ENCODE measurements around the gene NR3C2. TPM values are rescaled to one million over a fixed set of nuclear protein-coding genes. Genes with fewer than 3 reads are reported as not detected.

Gene NR3C2
- total RNA-seq, 1 experiment from 2014 or later, result 0.26 TPM

GRCh38 chr4:148116969-148117368, 325.2 kb downstream of the NR3C2 start:
- Histone ChIP-seq H3K36me3 (ENCODE audit: control insufficient read depth, insufficient read depth, low read length) (no peaks in the 10 kb centered on the region), H3K27ac (ENCODE audit: low read length) (no peak overlapping the region), H3K4me3 (ENCODE audit: low read depth in 2 of 2, low read length in 2 of 2) (no peak overlapping the region), H3K4me1 (ENCODE audit: control insufficient read depth, insufficient read depth, low read length) (no peaks in the 10 kb centered on the region), H3K27me3 (ENCODE audit: control insufficient read depth, insufficient read depth, low read length) (no peaks in the 10 kb centered on the region), H3K9me3 (ENCODE audit: control insufficient read depth, insufficient read depth, low read depth, low read length) (no peaks in the 10 kb centered on the region)
- no peak for TF ChIP-seq REST (IDR thresholded peaks at IDR 0.05; ENCODE audit: insufficient read depth in 1 of 2, low read depth in 2 of 2, low read length in 1 of 2)
- TF ChIP-seq TCF7L2 (IDR thresholded peaks at IDR 0.05; ENCODE audit: low read depth, low read length), result no peak
- no peak for TF ChIP-seq SIN3A (IDR thresholded peaks at IDR 0.05; ENCODE audit: borderline replicate concordance, insufficient read depth, low read depth, low read length)
- TF ChIP-seq POLR2AphosphoS5 (IDR thresholded peaks at IDR 0.05; ENCODE audit: low read depth, low read length), result no peak
- no peak for TF ChIP-seq CTCF (IDR thresholded peaks at IDR 0.05)
- in situ Hi-C loops (cut with HindIII; ENCODE audit: low pct_unique_long_range_greater_than_20kb, low sequenced_read_pairs), result no loop called here
- CTCF ChIA-PET, result no interaction called here
- BruUV-seq (replicated peaks), result no TSS peak
- DNase-seq (ENCODE audit: low read depth, low spot score) (no peak), ATAC-seq (no peak)
- intact Hi-C loops (cut with micrococcal nuclease; ENCODE audit: unreplicated experiment), result no loop called here
- POLR2A ChIA-PET, result no interaction called here

- POLR2A ChIA-PET, result no interaction called here
- DNase-seq (ENCODE audit: low read depth, low spot score) (no peak), ATAC-seq (no peak)
- Histone ChIP-seq H3K36me3 (ENCODE audit: control insufficient read depth, insufficient read depth, low read length) (no peaks in the 10 kb centered on the region), H3K4me3 (ENCODE audit: low read depth in 2 of 2, low read length in 2 of 2) (no peak overlapping the region), H3K9me3 (ENCODE audit: control insufficient read depth, insufficient read depth, low read depth, low read length) (no peaks in the 10 kb centered on the region), H3K27me3 (ENCODE audit: control insufficient read depth, insufficient read depth, low read length) (no peaks in the 10 kb centered on the region), H3K4me1 (ENCODE audit: control insufficient read depth, insufficient read depth, low read length) (no peaks in the 10 kb centered on the region), H3K27ac (ENCODE audit: low read length) (no peak overlapping the region)
- intact Hi-C loops (cut with micrococcal nuclease; ENCODE audit: unreplicated experiment) (no loop called here), in situ Hi-C loops (cut with HindIII; ENCODE audit: low pct_unique_long_range_greater_than_20kb, low sequenced_read_pairs) (no loop called here)
- no TSS peak for BruUV-seq (replicated peaks)
- CTCF ChIA-PET, result no interaction called here
- TF ChIP-seq CTCF (IDR thresholded peaks at IDR 0.05) (no peak), TCF7L2 (IDR thresholded peaks at IDR 0.05; ENCODE audit: low read depth, low read length) (no peak), REST (IDR thresholded peaks at IDR 0.05; ENCODE audit: insufficient read depth in 1 of 2, low read depth in 2 of 2, low read length in 1 of 2) (no peak), SIN3A (IDR thresholded peaks at IDR 0.05; ENCODE audit: borderline replicate concordance, insufficient read depth, low read depth, low read length) (no peak), POLR2AphosphoS5 (IDR thresholded peaks at IDR 0.05; ENCODE audit: low read depth, low read length) (no peak)
Observed at GRCh38 chr4:148116264-148116663, 325.9 kb downstream of the NR3C2 start.

Measured in Panc1 (cell line).